ENCODE measurements around the gene AP1AR. TPM values are rescaled to one million over a fixed set of nuclear protein-coding genes. Genes with fewer than 3 reads are reported as not detected.
"Not testable (repeated sequence)": the region's sequence is repeated elsewhere in the genome, so short reads cannot be mapped to it uniquely, and the experiment has no call there.

AP1AR gene
- total RNA-seq, 1 experiment from 2014 or later = 27.6 TPM

- no peak overlapping the region for H3K4me3 ChIP-seq
- POLR2A ChIA-PET (ENCODE audit: unreplicated experiment) = no interaction called here
Measured at GRCh38 chr4:112299721-112300120, 68.1 kb downstream of the AP1AR start.

GRCh38 chr4:112302320-112303274 lies 71.0 kb downstream of the AP1AR start:
- Histone ChIP-seq H3K27me3 (ENCODE audit: insufficient read depth, low read depth) (no peaks in the 10 kb centered on the region), H3F3A (ENCODE audit: insufficient read depth, low read depth) (peaks cover 3% of the 10 kb centered on the region; the same call in 1 of the 2 replicates), H3K27ac (no peak overlapping the region), H3K79me2 (ENCODE audit: low read depth) (no peaks in the 10 kb centered on the region), H3K4me1 (replicated peaks; ENCODE audit: insufficient read depth) (peaks cover 9% of the 10 kb centered on the region), H4K20me1 (ENCODE audit: insufficient read depth) (no peaks in the 10 kb centered on the region), H3K9me2 (ENCODE audit: insufficient read depth) (no peaks in the 10 kb centered on the region), H3K4me3 (no peak overlapping the region), H2AFZ (no peak overlapping the region), H3K9me3 (ENCODE audit: insufficient read depth, low read depth) (peaks cover 7% of the 10 kb centered on the region), H3K4me2 (no peak overlapping the region), H3K36me3 (ENCODE audit: low read depth) (no peaks in the 10 kb centered on the region)
- intact Hi-C loops (cut with micrococcal nuclease; ENCODE audit: unreplicated experiment) = no loop called here
- BruUV-seq (replicated peaks) = no TSS peak
- ChIA-PET POLR2A (ENCODE audit: unreplicated experiment) (no interaction called here), CTCF (no interaction called here)
- TF ChIP-seq EZH2 (IDR thresholded peaks at IDR 0.05; ENCODE audit: low read depth) = no peak
- TF ChIP-seq, protein P1, sequence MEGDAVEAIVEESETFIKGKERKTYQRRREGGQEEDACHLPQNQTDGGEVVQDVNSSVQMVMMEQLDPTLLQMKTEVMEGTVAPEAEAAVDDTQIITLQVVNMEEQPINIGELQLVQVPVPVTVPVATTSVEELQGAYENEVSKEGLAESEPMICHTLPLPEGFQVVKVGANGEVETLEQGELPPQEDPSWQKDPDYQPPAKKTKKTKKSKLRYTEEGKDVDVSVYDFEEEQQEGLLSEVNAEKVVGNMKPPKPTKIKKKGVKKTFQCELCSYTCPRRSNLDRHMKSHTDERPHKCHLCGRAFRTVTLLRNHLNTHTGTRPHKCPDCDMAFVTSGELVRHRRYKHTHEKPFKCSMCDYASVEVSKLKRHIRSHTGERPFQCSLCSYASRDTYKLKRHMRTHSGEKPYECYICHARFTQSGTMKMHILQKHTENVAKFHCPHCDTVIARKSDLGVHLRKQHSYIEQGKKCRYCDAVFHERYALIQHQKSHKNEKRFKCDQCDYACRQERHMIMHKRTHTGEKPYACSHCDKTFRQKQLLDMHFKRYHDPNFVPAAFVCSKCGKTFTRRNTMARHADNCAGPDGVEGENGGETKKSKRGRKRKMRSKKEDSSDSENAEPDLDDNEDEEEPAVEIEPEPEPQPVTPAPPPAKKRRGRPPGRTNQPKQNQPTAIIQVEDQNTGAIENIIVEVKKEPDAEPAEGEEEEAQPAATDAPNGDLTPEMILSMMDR (conservative IDR thresholded peaks at IDR 0.05) = no peak
- DNase-seq = no peak

More at GRCh38 chr4:112299721-112300120, 68.1 kb downstream of the AP1AR start:
- TF ChIP-seq, protein P1 (conservative IDR thresholded peaks at IDR 0.05) = no peak
- no peak for TF ChIP-seq EZH2 (IDR thresholded peaks at IDR 0.05; ENCODE audit: low read depth)
- peaks cover 3% of the 10 kb centered on the region for H3K9me3 ChIP-seq (ENCODE audit: insufficient read depth, low read depth)
- no peaks in the 10 kb centered on the region for H3K9me2 ChIP-seq (ENCODE audit: insufficient read depth)
- H3K4me1 ChIP-seq (replicated peaks; ENCODE audit: insufficient read depth) = peaks cover 9% of the 10 kb centered on the region
- intact Hi-C loops (cut with micrococcal nuclease; ENCODE audit: unreplicated experiment) = no loop called here
- no peak overlapping the region for H3K4me2 ChIP-seq
- no peaks in the 10 kb centered on the region for H3K79me2 ChIP-seq (ENCODE audit: low read depth)
- no peaks in the 10 kb centered on the region for H3K27me3 ChIP-seq (ENCODE audit: insufficient read depth, low read depth)
- CTCF ChIA-PET = no interaction called here
- H3K36me3 ChIP-seq (ENCODE audit: low read depth) = no peaks in the 10 kb centered on the region
- no TSS peak for BruUV-seq (replicated peaks)
- DNase-seq = no peak
- H4K20me1 ChIP-seq (ENCODE audit: insufficient read depth) = no peaks in the 10 kb centered on the region
- peaks cover 6% of the 10 kb centered on the region; the same call in 1 of the 2 replicates for H3F3A ChIP-seq (ENCODE audit: insufficient read depth, low read depth)
- H2AFZ ChIP-seq = no peak overlapping the region
- H3K27ac ChIP-seq = no peak overlapping the region

DNA sequence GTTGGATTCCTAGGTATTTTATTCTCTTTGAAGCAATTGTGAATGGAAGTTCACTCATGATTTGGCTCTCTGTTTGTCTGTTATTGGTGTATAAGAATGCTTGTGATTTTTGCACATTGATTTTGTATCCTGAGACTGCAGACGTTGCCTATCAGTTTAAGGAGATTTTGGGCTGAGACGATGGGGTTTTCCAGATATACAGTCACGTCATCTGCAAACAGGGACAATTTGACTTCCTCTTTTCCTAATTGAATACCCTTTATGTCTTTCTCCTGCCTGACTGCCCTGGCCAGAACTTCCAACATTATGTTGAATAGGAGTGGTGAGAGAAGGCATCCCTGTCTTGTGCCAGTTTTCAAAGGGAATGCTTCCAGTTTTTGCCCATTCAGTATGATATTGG lies 73.9 kb downstream of the AP1AR start:
- CTCF ChIA-PET = not testable (repeated sequence)

DNA sequence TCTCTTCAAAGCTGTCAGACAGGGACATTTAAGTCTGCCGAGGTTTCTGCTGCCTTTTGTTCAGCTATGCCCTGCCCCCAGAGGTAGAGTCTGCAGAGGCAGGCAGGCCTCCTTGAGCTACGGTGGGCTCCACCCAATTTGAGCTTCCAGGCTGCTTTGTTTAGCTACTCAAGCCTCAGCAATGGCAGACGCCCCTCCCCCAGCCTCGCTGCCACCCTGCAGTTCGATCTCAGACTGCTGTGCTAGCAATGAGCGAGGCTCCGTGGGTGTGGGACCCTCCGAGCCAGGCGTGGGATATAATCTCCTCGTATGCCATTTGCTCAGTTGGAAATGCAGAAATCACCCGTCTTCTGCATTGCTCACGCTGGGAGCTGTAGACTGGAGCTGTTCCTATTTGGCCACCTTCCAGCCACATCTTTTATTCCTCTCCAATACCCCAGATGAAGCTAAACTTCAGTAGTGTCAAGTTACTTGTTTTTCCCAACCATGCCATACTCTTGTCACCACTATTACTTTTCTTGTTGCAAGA lies 77.7 kb downstream of the AP1AR start:
- H3K9me2 ChIP-seq (ENCODE audit: insufficient read depth); H2AFZ ChIP-seq; CTCF ChIA-PET; intact Hi-C loops (cut with micrococcal nuclease; ENCODE audit: unreplicated experiment); H3K79me2 ChIP-seq (ENCODE audit: low read depth); H3K4me3 ChIP-seq; POLR2A ChIA-PET (ENCODE audit: unreplicated experiment); H3F3A ChIP-seq (ENCODE audit: insufficient read depth, low read depth); H3K4me2 ChIP-seq; H3K4me1 ChIP-seq (replicated peaks; ENCODE audit: insufficient read depth); BruUV-seq (replicated peaks); H3K36me3 ChIP-seq (ENCODE audit: low read depth); H3K9me3 ChIP-seq (ENCODE audit: insufficient read depth, low read depth); DNase-seq; H4K20me1 ChIP-seq (ENCODE audit: insufficient read depth); H3K27ac ChIP-seq; H3K27me3 ChIP-seq (ENCODE audit: insufficient read depth, low read depth): not testable (repeated sequence)

More for the DNA sequence above, 73.9 kb downstream of the AP1AR start:
- H3K4me3 ChIP-seq; H2AFZ ChIP-seq; H3K9me3 ChIP-seq (ENCODE audit: insufficient read depth, low read depth); intact Hi-C loops (cut with micrococcal nuclease; ENCODE audit: unreplicated experiment); H3K79me2 ChIP-seq (ENCODE audit: low read depth); DNase-seq; H4K20me1 ChIP-seq (ENCODE audit: insufficient read depth); H3K4me1 ChIP-seq (replicated peaks; ENCODE audit: insufficient read depth); H3K9me2 ChIP-seq (ENCODE audit: insufficient read depth); BruUV-seq (replicated peaks); H3K27ac ChIP-seq; POLR2A ChIA-PET (ENCODE audit: unreplicated experiment); H3K27me3 ChIP-seq (ENCODE audit: insufficient read depth, low read depth); H3K36me3 ChIP-seq (ENCODE audit: low read depth); H3K4me2 ChIP-seq; H3F3A ChIP-seq (ENCODE audit: insufficient read depth, low read depth): not testable (repeated sequence)

Measured in PC-9 (cell line).